ENCODE data around the gene SLC6A13. TPM values are rescaled to one million over a fixed set of nuclear protein-coding genes. Genes with fewer than 3 reads are reported as not detected.

SLC6A13 gene
- polyA plus RNA-seq, 2 of the 4 experiments (the other 2 are of a cell fraction) = 0.43 to 0.49 TPM

DNA sequence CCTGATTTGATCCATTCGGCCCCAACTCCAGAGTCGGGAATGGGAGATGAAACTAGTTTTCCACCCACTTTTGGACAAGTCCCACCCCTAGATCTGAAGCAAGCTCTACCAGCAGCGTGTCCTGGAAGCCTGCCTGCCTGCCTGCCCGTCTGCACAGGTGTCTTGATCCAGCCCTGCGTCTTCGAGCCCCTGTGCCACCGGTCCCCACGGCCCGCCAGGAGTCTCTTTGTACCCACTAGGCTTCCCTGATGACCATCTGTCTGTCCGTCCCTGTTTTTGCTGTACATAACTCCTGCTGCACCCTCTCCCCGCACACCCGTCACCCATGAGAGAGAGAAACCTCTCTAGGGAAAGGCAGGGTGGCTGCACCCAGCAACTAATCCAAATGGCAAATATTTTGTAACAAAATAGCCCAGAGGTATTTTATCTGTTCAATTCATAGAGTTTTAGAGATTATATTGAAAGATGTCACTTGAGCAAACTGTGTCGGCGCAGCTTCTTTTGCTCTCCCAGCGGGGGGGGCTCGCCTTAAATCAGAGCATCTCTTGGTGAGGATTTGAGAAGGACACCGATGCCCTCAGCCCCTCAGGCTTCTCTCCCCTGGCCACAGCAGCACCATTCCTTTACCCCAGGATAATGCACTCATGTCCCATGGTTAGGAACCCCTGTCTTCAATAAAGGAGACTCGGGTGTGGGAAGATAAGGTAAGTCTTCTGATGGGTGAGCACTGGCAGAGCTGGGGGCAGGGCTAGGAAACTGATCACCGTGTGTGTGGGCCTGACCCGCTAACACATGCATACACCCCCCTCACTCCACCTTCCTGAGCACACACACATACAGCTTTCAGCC lies 84.4 kb downstream of the SLC6A13 start:
- WGBS (ENCODE audit: missing lambda C conversion rate) = 91% methylated on average over 20 of the region's 20 CpGs

DNA sequence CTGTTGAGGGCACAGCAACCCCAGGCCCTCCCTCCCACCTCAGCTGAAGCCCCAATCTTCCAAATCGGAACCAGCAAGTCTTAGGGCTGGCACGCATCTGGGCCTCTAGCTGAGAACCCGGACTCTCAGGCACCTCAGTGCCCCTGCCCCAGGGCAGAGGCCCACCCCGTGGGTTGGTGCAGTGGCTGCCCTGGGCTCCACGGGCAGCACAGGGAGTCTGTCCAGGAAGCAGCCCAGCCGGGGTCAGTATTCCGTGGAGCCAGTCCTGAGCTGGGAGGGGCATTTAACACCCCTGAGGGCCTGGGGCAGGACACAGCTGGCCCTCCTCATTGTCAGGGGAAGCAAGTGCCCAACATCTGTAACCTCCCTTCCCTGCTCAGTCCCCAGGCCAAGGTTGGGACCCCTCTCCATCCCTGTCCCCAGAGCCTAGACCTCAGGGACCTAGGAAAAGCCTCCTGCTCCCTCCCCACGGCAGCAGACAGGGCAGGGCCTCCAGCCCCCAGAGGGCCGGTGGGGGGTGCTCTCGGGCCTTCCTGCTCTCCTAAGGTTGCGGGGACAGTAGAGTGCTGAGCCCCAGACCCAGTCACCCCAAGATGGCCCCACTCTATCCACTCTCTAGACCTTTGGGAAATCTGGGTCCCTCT lies 85.2 kb downstream of the SLC6A13 start:
- Histone ChIP-seq H3K4me3 (no peak overlapping the region), H3K27ac (peak overlapping the region in 1 of 2 experiments; percentile 61; a peak in 2 of 6 replicates), H3K4me2 (peak overlapping the region; percentile 39; the same call in 1 of the 3 replicates), H3K4me1 (peaks cover 29% of the 10 kb centered on the region), H3K9me3 (no peaks in the 10 kb centered on the region)
- FAIRE-seq = no peak
- no peak for ATAC-seq
- 71% methylated on average over 6 of the region's 11 CpGs for WGBS (ENCODE audit: missing lambda C conversion rate)
- POLR2A ChIA-PET = interaction anchor here (0.6 kb wide), 1 partner anchor 475 kb away, joined by 3 read pairs; no protein-coding TSS in a partner anchor
- CTCF ChIA-PET = interaction anchor here (0.9 to 3.4 kb wide), 5 partner anchors 9 to 42 kb away, joined by 3 to 24 read pairs (median 3); no protein-coding TSS in a partner anchor
- DNase-seq (ENCODE audit: low read depth in 1 of 2, low spot score in 1 of 2) = no peak
- TF ChIP-seq, protein P1, sequence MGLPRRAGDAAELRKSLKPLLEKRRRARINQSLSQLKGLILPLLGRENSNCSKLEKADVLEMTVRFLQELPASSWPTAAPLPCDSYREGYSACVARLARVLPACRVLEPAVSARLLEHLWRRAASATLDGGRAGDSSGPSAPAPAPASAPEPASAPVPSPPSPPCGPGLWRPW (IDR thresholded peaks at IDR 0.05) = no peak
- TF ChIP-seq HOXB13 (CRISPR knock-in tag; IDR thresholded peaks at IDR 0.05; ENCODE audit: low read depth) (no peak), BHLHE40 (IDR thresholded peaks at IDR 0.05; ENCODE audit: low read depth, low read length) (no peak), KDM5A (IDR thresholded peaks at IDR 0.05) (no peak)

More for the DNA sequence above, 84.4 kb downstream of the SLC6A13 start:
- Histone ChIP-seq H3K27ac (peak overlapping the region in 1 of 2 experiments; percentile 76; a peak in 2 of 6 replicates), H3K4me3 (no peak overlapping the region), H3K4me1 (peaks cover 35% of the 10 kb centered on the region), H3K4me2 (no peak overlapping the region), H3K9me3 (no peaks in the 10 kb centered on the region)
- FAIRE-seq = no peak
- no peak for DNase-seq (ENCODE audit: low read depth in 1 of 2, low spot score in 1 of 2)
- POLR2A ChIA-PET = no interaction called here
- TF ChIP-seq, protein P2, sequence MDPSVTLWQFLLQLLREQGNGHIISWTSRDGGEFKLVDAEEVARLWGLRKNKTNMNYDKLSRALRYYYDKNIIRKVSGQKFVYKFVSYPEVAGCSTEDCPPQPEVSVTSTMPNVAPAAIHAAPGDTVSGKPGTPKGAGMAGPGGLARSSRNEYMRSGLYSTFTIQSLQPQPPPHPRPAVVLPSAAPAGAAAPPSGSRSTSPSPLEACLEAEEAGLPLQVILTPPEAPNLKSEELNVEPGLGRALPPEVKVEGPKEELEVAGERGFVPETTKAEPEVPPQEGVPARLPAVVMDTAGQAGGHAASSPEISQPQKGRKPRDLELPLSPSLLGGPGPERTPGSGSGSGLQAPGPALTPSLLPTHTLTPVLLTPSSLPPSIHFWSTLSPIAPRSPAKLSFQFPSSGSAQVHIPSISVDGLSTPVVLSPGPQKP (IDR thresholded peaks at IDR 0.05; ENCODE audit: low read depth, low read length) = no peak
- TF ChIP-seq ZFP36 (IDR thresholded peaks at IDR 0.05; ENCODE audit: borderline replicate concordance, partially characterized antibody) = no peak
- TF ChIP-seq SMC3 (IDR thresholded peaks at IDR 0.05) = no peak
- TF ChIP-seq, protein P3, sequence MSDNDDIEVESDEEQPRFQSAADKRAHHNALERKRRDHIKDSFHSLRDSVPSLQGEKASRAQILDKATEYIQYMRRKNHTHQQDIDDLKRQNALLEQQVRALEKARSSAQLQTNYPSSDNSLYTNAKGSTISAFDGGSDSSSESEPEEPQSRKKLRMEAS (IDR thresholded peaks at IDR 0.05) = no peak
- TF ChIP-seq, protein P4, sequence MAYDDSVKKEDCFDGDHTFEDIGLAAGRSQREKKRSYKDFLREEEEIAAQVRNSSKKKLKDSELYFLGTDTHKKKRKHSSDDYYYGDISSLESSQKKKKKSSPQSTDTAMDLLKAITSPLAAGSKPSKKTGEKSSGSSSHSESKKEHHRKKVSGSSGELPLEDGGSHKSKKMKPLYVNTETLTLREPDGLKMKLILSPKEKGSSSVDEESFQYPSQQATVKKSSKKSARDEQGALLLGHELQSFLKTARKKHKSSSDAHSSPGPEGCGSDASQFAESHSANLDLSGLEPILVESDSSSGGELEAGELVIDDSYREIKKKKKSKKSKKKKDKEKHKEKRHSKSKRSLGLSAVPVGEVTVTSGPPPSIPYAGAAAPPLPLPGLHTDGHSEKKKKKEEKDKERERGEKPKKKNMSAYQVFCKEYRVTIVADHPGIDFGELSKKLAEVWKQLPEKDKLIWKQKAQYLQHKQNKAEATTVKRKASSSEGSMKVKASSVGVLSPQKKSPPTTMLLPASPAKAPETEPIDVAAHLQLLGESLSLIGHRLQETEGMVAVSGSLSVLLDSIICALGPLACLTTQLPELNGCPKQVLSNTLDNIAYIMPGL (CRISPR knock-in tag; IDR thresholded peaks at IDR 0.05; ENCODE audit: borderline replicate concordance) = no peak
- CTCF ChIA-PET = interaction anchor here (1.0 to 3.4 kb wide), 5 partner anchors 8 to 67 kb away, joined by 3 to 24 read pairs (median 3); no protein-coding TSS in a partner anchor
- no peak for ATAC-seq

DNA sequence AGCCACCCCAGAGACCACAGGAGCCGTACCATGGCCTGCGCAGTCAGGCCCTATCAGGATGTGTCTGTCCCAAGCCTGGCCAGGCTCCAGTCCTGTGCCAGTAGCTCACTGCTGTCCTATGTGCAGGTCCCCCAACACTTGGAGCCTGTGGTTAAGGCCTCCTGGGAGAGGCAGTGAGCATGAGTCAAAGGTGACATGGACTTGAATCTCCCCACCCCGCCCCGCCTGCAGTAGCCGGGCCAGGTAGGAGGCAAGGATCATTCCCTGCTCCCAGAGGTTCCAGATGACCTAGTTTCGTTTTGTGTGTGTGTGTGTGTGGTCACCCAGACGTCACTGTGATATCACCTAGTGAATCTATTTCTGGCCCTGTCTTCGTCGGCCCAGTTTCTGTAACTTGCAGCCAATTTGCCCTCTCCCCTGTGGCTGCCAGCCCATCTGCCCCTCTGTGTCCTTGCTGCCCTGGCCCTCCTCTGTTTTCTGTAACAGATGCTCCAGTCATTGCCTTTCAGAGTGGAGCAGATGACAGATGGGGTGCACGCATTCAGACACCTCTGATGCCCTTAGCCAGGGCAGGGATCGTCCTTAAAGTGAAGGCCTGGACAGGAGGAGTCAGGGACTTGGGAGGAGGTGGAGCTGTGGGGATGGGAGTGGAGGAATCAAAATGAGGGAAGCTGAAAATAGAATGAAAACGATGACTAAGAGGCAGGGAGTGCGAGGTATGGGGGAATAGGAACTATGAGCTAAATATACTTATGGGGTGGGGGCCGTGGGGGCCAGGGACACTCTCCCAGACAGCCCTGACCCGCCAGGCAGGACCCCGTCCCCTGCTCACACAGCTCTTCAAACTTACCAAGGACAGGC lies 86.1 kb downstream of the SLC6A13 start:
- peak in 1 of 2 experiments; percentile 36 for DNase-seq (ENCODE audit: low read depth in 1 of 2, low spot score in 1 of 2)
- ATAC-seq = peak; percentile 38 to 56; a peak in 5 of 6 replicates
- no peak for FAIRE-seq
- POLR2A ChIA-PET = interaction anchor here (0.6 kb wide), 1 partner anchor 476 kb away, joined by 3 read pairs; no protein-coding TSS in a partner anchor
- no peaks in the 10 kb centered on the region for H3K9me3 ChIP-seq
- peaks cover 24% of the 10 kb centered on the region for H3K4me1 ChIP-seq
- peak overlapping the region; percentile 39 for H3K4me2 ChIP-seq
- H3K4me3 ChIP-seq = no peak overlapping the region
- H3K27ac ChIP-seq = peak overlapping the region in 1 of 2 experiments; percentile 61; a peak in 2 of 6 replicates
- WGBS (ENCODE audit: missing lambda C conversion rate) = 53% methylated on average over 16 of the region's 16 CpGs
- CTCF ChIA-PET = interaction anchor here (0.9 to 1.9 kb wide), 3 partner anchors 10 to 43 kb away, joined by 3 to 11 read pairs (median 3); no protein-coding TSS in a partner anchor
- no peak for TF ChIP-seq NFE2L2 (conservative IDR thresholded peaks at IDR 0.05; ENCODE audit: low read length)
- no peak for TF ChIP-seq RARB (CRISPR knock-in tag; IDR thresholded peaks at IDR 0.05)
- TF ChIP-seq JUNB (IDR thresholded peaks at IDR 0.05) = no peak
- TF ChIP-seq POLR2AphosphoS2 (conservative IDR thresholded peaks at IDR 0.05; ENCODE audit: low read length) = no peak
- TF ChIP-seq, protein P5, sequence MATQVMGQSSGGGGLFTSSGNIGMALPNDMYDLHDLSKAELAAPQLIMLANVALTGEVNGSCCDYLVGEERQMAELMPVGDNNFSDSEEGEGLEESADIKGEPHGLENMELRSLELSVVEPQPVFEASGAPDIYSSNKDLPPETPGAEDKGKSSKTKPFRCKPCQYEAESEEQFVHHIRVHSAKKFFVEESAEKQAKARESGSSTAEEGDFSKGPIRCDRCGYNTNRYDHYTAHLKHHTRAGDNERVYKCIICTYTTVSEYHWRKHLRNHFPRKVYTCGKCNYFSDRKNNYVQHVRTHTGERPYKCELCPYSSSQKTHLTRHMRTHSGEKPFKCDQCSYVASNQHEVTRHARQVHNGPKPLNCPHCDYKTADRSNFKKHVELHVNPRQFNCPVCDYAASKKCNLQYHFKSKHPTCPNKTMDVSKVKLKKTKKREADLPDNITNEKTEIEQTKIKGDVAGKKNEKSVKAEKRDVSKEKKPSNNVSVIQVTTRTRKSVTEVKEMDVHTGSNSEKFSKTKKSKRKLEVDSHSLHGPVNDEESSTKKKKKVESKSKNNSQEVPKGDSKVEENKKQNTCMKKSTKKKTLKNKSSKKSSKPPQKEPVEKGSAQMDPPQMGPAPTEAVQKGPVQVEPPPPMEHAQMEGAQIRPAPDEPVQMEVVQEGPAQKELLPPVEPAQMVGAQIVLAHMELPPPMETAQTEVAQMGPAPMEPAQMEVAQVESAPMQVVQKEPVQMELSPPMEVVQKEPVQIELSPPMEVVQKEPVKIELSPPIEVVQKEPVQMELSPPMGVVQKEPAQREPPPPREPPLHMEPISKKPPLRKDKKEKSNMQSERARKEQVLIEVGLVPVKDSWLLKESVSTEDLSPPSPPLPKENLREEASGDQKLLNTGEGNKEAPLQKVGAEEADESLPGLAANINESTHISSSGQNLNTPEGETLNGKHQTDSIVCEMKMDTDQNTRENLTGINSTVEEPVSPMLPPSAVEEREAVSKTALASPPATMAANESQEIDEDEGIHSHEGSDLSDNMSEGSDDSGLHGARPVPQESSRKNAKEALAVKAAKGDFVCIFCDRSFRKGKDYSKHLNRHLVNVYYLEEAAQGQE (IDR thresholded peaks at IDR 0.05) = no peak
- no peak for TF ChIP-seq RFX5 (IDR thresholded peaks at IDR 0.05)
- TF ChIP-seq RNF2 (IDR thresholded peaks at IDR 0.05; ENCODE audit: borderline replicate concordance, low read depth) = no peak
- TF ChIP-seq FOSL2 (IDR thresholded peaks at IDR 0.05) = no peak
- TF ChIP-seq FOSL2 (CRISPR knock-in tag; IDR thresholded peaks at IDR 0.05) = no peak
- TF ChIP-seq, protein P2 (IDR thresholded peaks at IDR 0.05; ENCODE audit: low read depth, low read length) = no peak
- TF ChIP-seq EHMT2 (IDR thresholded peaks at IDR 0.05; ENCODE audit: low read depth) = no peak
